K562 (cell line): ENCODE results near the gene GUCY1A2. TPM values are rescaled to one million over a fixed set of nuclear protein-coding genes. Genes with fewer than 3 reads are reported as not detected.

Experiments
- ATAC-seq: fragments of 200-7000 bp; cut with Tn5 transposase; 3 replicates; pipeline ENCODE4 v1.9.1; 2020; ENCODE audit warnings: moderate library complexity
- BruUV-seq: library from RNA; stranded (reverse); fragments of 400-500 nt; replicated peaks from 2 replicates; lab custom pipeline; 2021; lab: Mats Ljungman, UMichigan
- CTCF ChIA-PET: fragments of 300-600 bp; formaldehyde crosslinking; extraction: SDS; loops from one replicate; lab custom pipeline; 2021; ENCODE audit warnings: low intra/inter-chr PET ratio; lab: Yijun Ruan, JAX
- POLR2A ChIA-PET: fragments of 300-600, 350-650 bp; sonication (Branson Sonifier 250); formaldehyde crosslinking; extraction: SDS; loops from one replicate; lab custom pipeline; 2021; ENCODE audit warnings: antibody characterized with exemption, inconsistent platforms; lab: Yijun Ruan, JAX
- DNase-seq, 4 experiments: peaks; one replicate each; pipeline versions ENCODE4 v3.0.0 to v3.0.0-alpha.2; 2011 to 2018; ENCODE audit warnings: low spot score in 3 of 4, mixed read lengths in 3 of 4; ENCODE audit errors: extremely low read depth in 1 of 4
- FAIRE-seq: peaks from 2 replicates; lab custom pipeline; 2011; peaks lifted over from hg19 to GRCh38; lab: Jason Lieb, UNC
- H2AFZ ChIP-seq: 2 replicates; pipeline ENCODE4 v1.6.0; 2011; ENCODE audit warnings: low read depth, low read length, control low read depth, inconsistent platforms
- H3K27ac ChIP-seq: fragments of 200-600 bp; 3 replicates; pipeline ENCODE4 v1.8.0; 2011; ENCODE audit warnings: low read depth, mild to moderate bottlenecking, control low read depth, inconsistent platforms, low read length, moderate library complexity, mixed read lengths; ENCODE audit errors: extremely low read depth
- H3K27me3 ChIP-seq, 2 experiments: fragments of 300-600 bp in 1 of 2; 2 replicates in 1 of 2; 3 replicates in 1 of 2; pipeline versions ENCODE4 v1.6.0 to v1.8.0; 2011; ENCODE audit warnings: inconsistent platforms in 2 of 2, low read length in 2 of 2, mild to moderate bottlenecking in 1 of 2, mixed read lengths in 1 of 2, moderate library complexity in 1 of 2; ENCODE audit not compliant: control insufficient read depth in 2 of 2, insufficient read depth in 2 of 2
- H3K36me3 ChIP-seq: fragments of 300-600 bp; 3 replicates; pipeline ENCODE4 v1.8.0; 2011; ENCODE audit warnings: mild to moderate bottlenecking, low read length, inconsistent platforms; ENCODE audit not compliant: control insufficient read depth, insufficient read depth
- H3K4me1 ChIP-seq, 2 experiments: fragments of 200-600 bp in 1 of 2; replicated peaks in 1 of 2; 2 replicates in 1 of 2; 3 replicates in 1 of 2; pipeline versions ENCODE4 v1.5.1 to v1.8.0; 2011; ENCODE audit warnings: inconsistent platforms in 2 of 2, low read length in 2 of 2, mild to moderate bottlenecking in 1 of 2, mixed read lengths in 1 of 2, moderate library complexity in 1 of 2; ENCODE audit not compliant: control insufficient read depth in 2 of 2, insufficient read depth in 2 of 2
- H3K4me2 ChIP-seq: 2 replicates; pipeline ENCODE4 v1.6.1; 2011; ENCODE audit warnings: low read length, control low read depth, inconsistent platforms, mixed read lengths; ENCODE audit not compliant: insufficient read depth
- H3K4me3 ChIP-seq: fragments of 200-600 bp; sonication (generic), shearing (Covaris generic); 2 replicates; pipeline ENCODE4 v1.5.1; 2016; ENCODE audit warnings: control low read depth, inconsistent platforms
- H3K79me2 ChIP-seq: fragments of 200-600 bp; 3 replicates; pipeline ENCODE4 v1.8.0; 2011; ENCODE audit warnings: low read length, inconsistent platforms; ENCODE audit not compliant: control insufficient read depth, insufficient read depth
- H3K9ac ChIP-seq, 2 experiments: 2 replicates each; pipeline versions ENCODE4 v1.6.0 to v1.6.1; 2011; ENCODE audit warnings: low read depth in 2 of 2, low read length in 2 of 2, control low read depth in 1 of 2, inconsistent platforms in 1 of 2, mild to moderate bottlenecking in 1 of 2, mixed read lengths in 1 of 2; ENCODE audit not compliant: insufficient read depth in 1 of 2
- H3K9me1 ChIP-seq: one replicate; pipeline ENCODE4 v1.6.0; 2011; ENCODE audit warnings: inconsistent platforms, mild to moderate bottlenecking, low read length, moderate library complexity; ENCODE audit not compliant: control insufficient read depth, insufficient read depth
- H3K9me3 ChIP-seq: replicated peaks from 2 replicates; pipeline ENCODE4 v1.5.1; 2011; ENCODE audit warnings: low read depth, low read length, inconsistent platforms; ENCODE audit not compliant: control insufficient read depth, insufficient read depth
- H4K20me1 ChIP-seq: replicated peaks from 2 replicates; pipeline ENCODE4 v1.6.1; 2011; ENCODE audit warnings: low read length, inconsistent platforms, mixed read lengths; ENCODE audit not compliant: control insufficient read depth, insufficient read depth
- ZKSCAN1 ChIP-seq: fragments of 150-350 bp; IDR thresholded peaks from 2 replicates; pipeline ENCODE4 v1.6.1; 2016; ENCODE audit warnings: low read depth, low read length
- WGBS: fragments of 100-300 bp; shearing (Covaris generic); methylation state at CpG from one replicate; pipeline ENCODE4 v1.1.6; 2016; ENCODE audit warnings: low coverage, mixed read lengths; ENCODE audit not compliant: insufficient coverage; ENCODE audit errors: missing lambda C conversion rate; 5-methylcytosine and 5-hydroxymethylcytosine counted together
- in situ Hi-C: fragments of 300-500 bp; cut with MboI; formaldehyde crosslinking; loops from 4 replicates; pipeline ENCODE4 v1.15.0; 2018; ENCODE audit warnings: inconsistent platforms, mixed read lengths
- intact Hi-C: fragments of 100-400 bp; cut with micrococcal nuclease; formaldehyde crosslinking; loops from 2 replicates; pipeline ENCODE4 v1.14.2; 2022
- polyA plus RNA-seq, 8 experiments: library from polyadenylated mRNA; depleted of rRNA in 4 of 8; stranded (reverse) in 5 of 8; unstranded in 3 of 8; fragments of >200 nt; fragmentation: Nextera tagmentation in 2 of 8; fragmentation: Illumina TruSeq in 1 of 8; extraction: Ambion mirVana in 2 of 8; extraction: Trizol in 1 of 8; gene quantifications; 2 replicates each; pipeline versions ENCODE4 v1.2.1 to v1.2.3, GENCODE V29; 2011 to 2014; ENCODE audit warnings: inconsistent platforms in 1 of 8, missing spikeins in 1 of 8
- total RNA-seq, 7 experiments: library from RNA; depleted of rRNA in 6 of 7; stranded (reverse); fragments of >200 nt in 6 of 7; fragmentation: Illumina TruSeq in 2 of 7; extraction: Trizol in 2 of 7; gene quantifications; 2 replicates each; pipeline versions ENCODE4 v1.2.1 to v1.2.3, GENCODE V29; 2011 to 2021; ENCODE audit warnings: low replicate concordance in 1 of 7
- TF ChIP-seq, protein P1 (sequence below): IDR thresholded peaks from 3 replicates; pipeline ENCODE4 v1.6.1; 2011; ENCODE audit warnings: borderline replicate concordance, mild to moderate bottlenecking, moderate library complexity; ENCODE audit not compliant: insufficient read length; ENCODE audit errors: extremely low read depth
- TF ChIP-seq, protein P2 (sequence below), 2 experiments: fragments of 450-650 bp; IDR thresholded peaks; 2 replicates each; pipeline ENCODE4 v1.6.1; 2016; ENCODE audit warnings: mild to moderate bottlenecking in 2 of 2, borderline replicate concordance in 1 of 2, low read depth in 1 of 2, moderate library complexity in 1 of 2
- TF ChIP-seq, protein P3 (sequence below): fragments of 450-650 bp; IDR thresholded peaks from 2 replicates; pipeline ENCODE4 v1.7.1; 2018; ENCODE audit warnings: mild to moderate bottlenecking, low read depth; ENCODE audit not compliant: partially characterized antibody

GUCY1A2 gene
- total and polyA plus RNA-seq, 9 of the 15 experiments (the other 6 are each of a cell fraction or from before 2014, with no cell fraction given): under 0.01 to 0.04 TPM; not detected in 7

DNA sequence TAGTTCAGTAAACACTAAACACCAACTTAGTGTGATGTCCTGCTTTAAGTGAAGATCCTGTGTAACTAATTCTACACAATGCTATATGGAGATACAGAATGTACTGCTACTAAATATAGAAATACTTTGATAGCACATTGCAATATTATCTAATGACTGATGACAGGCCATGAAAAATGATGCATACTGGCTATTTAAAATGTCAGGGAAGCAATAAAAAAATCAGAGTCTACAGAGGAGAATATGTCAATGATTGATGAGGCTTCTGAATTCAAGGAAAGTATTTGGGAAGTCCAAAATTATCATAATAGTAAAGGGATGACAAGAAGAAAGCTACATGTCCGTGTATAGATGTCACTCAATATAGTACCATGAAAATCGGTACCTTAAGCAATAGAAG lies 55.3 kb downstream of the GUCY1A2 start:
- H3K4me3 ChIP-seq: no peak overlapping the region
- ChIA-PET CTCF (no interaction called here), POLR2A (no interaction called here)
- H4K20me1 ChIP-seq: no peaks in the 10 kb centered on the region
- no peak for FAIRE-seq
- H3K79me2 ChIP-seq: no peaks in the 10 kb centered on the region
- H3K9me1 ChIP-seq: no peaks in the 10 kb centered on the region
- TF ChIP-seq, protein P1, sequence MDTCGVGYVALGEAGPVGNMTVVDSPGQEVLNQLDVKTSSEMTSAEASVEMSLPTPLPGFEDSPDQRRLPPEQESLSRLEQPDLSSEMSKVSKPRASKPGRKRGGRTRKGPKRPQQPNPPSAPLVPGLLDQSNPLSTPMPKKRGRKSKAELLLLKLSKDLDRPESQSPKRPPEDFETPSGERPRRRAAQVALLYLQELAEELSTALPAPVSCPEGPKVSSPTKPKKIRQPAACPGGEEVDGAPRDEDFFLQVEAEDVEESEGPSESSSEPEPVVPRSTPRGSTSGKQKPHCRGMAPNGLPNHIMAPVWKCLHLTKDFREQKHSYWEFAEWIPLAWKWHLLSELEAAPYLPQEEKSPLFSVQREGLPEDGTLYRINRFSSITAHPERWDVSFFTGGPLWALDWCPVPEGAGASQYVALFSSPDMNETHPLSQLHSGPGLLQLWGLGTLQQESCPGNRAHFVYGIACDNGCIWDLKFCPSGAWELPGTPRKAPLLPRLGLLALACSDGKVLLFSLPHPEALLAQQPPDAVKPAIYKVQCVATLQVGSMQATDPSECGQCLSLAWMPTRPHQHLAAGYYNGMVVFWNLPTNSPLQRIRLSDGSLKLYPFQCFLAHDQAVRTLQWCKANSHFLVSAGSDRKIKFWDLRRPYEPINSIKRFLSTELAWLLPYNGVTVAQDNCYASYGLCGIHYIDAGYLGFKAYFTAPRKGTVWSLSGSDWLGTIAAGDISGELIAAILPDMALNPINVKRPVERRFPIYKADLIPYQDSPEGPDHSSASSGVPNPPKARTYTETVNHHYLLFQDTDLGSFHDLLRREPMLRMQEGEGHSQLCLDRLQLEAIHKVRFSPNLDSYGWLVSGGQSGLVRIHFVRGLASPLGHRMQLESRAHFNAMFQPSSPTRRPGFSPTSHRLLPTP: no peak
- TF ChIP-seq, protein P2, sequence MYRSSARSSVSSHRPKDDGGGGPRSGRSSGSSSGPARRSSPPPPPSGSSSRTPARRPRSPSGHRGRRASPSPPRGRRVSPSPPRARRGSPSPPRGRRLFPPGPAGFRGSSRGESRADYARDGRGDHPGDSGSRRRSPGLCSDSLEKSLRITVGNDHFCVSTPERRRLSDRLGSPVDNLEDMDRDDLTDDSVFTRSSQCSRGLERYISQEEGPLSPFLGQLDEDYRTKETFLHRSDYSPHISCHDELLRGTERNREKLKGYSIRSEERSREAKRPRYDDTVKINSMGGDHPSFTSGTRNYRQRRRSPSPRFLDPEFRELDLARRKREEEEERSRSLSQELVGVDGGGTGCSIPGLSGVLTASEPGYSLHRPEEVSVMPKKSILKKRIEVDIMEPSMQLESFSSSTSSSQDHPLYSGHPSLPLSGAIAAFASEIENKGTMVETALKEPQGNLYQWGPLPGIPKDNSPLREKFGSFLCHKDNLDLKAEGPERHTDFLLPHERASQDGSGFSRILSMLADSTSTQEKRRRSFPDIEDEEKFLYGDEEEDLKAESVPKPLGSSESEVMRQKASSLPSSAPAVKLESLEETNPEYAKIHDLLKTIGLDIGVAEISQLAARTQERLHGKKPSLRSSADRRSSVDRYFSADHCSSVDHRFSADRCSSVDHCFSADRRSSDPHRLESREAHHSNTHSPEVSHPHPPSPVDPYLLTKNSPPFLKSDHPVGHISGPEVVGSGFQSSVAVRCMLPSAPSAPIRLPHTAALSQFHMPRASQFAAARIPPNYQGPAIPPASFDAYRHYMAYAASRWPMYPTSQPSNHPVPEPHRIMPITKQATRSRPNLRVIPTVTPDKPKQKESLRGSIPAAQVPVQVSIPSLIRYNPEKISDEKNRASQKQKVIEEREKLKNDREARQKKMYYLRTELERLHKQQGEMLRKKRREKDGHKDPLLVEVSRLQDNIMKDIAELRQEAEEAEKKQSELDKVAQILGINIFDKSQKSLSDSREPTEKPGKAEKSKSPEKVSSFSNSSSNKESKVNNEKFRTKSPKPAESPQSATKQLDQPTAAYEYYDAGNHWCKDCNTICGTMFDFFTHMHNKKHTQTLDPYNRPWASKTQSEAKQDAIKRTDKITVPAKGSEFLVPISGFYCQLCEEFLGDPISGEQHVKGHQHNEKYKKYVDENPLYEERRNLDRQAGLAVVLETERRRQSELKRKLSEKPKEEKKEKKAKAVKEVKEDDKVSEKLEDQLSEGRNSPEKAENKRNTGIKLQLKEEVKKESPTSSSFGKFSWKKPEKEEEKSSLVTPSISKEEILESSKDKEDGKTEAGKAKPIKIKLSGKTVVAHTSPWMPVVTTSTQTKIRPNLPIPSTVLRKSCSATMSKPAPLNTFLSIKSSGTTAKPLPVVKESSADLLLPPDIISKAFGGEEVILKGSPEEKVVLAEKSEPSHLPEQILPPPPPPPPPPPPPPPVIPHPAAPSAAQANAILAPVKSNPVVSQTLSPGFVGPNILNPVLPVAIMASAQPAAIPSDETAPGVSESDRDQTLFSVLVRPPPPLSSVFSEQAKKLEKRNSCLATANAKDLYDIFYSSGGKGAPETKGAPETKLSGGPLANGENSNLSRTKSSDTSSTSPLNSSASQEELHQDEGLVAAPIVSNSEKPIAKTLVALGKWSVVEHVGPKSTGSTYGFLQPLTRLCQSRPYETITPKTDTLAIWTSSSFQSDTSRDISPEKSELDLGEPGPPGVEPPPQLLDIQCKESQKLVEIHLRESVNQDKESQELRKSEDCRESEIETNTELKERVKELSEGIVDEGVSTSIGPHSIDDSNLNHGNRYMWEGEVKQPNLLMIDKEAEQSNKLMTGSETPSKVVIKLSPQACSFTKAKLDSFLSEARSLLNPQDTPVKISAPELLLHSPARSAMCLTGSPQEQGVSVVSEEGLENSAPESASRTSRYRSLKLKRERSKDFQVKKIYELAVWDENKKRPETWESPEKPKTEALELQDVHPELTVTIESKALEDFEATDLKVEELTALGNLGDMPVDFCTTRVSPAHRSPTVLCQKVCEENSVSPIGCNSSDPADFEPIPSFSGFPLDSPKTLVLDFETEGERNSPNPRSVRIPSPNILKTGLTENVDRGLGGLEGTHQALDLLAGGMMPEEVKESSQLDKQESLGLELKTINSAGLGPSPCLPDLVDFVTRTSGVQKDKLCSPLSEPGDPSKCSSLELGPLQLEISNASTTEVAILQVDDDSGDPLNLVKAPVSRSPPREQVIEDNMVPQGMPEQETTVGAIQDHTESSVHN (IDR thresholded peaks at IDR 0.05; ENCODE audit: borderline replicate concordance in 1 of 2, low read depth in 1 of 2): no peak
- TF ChIP-seq, protein P3, sequence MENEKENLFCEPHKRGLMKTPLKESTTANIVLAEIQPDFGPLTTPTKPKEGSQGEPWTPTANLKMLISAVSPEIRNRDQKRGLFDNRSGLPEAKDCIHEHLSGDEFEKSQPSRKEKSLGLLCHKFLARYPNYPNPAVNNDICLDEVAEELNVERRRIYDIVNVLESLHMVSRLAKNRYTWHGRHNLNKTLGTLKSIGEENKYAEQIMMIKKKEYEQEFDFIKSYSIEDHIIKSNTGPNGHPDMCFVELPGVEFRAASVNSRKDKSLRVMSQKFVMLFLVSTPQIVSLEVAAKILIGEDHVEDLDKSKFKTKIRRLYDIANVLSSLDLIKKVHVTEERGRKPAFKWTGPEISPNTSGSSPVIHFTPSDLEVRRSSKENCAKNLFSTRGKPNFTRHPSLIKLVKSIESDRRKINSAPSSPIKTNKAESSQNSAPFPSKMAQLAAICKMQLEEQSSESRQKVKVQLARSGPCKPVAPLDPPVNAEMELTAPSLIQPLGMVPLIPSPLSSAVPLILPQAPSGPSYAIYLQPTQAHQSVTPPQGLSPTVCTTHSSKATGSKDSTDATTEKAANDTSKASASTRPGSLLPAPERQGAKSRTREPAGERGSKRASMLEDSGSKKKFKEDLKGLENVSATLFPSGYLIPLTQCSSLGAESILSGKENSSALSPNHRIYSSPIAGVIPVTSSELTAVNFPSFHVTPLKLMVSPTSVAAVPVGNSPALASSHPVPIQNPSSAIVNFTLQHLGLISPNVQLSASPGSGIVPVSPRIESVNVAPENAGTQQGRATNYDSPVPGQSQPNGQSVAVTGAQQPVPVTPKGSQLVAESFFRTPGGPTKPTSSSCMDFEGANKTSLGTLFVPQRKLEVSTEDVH: no peak
- TF ChIP-seq ZKSCAN1: no peak
- no peak overlapping the region for H2AFZ ChIP-seq
- DNase-seq: no peak
- H3K9me3 ChIP-seq: 0 out of 2 replicates have a peak, but pooled peaks cover 2% of the 10 kb centered on the region
- WGBS: 0% methylated on average over 2 of the region's 2 CpGs
- no TSS peak for BruUV-seq
- H3K27ac ChIP-seq: no peak overlapping the region
- ATAC-seq: no peak
- H3K9ac ChIP-seq: no peak overlapping the region
- no peaks in the 10 kb centered on the region for H3K36me3 ChIP-seq
- no peaks in the 10 kb centered on the region for H3K4me1 ChIP-seq
- in situ Hi-C loops (no loop called here), intact Hi-C loops (no loop called here)
- no peaks in the 10 kb centered on the region for H3K27me3 ChIP-seq
- H3K4me2 ChIP-seq: no peak overlapping the region
